Activated B cell treated with CpG ODN at 0.5 μM for 24 hours (primary cell): Measurements from ENCODE around the gene BCAS3. TPM values are rescaled to one million over a fixed set of nuclear protein-coding genes. Genes with fewer than 3 reads are reported as not detected.

ENCODE experiments used
- ATAC-seq: fragments of 200-7000 bp; cut with Tn5 transposase; one replicate; pipeline ENCODE4 v1.10.0; 2021; ENCODE audit warnings: low read depth, mild to moderate bottlenecking, moderate library complexity
- CTCF ChIA-PET: fragments of 350-600 bp; sonication (Branson Sonifier 250); formaldehyde crosslinking; loops from one replicate; lab custom pipeline; 2021; ENCODE audit warnings: antibody characterized with exemption; lab: Charles Lee
- POLR2A ChIA-PET: fragments of 350-600 bp; sonication (Branson Sonifier 250); formaldehyde crosslinking; loops from one replicate; lab custom pipeline; 2021; ENCODE audit warnings: antibody characterized with exemption; lab: Charles Lee
- DNase-seq: peaks from one replicate; pipeline ENCODE4 v3.0.0; 2022
- H3K27ac Mint-ChIP-seq: one replicate; pipeline ENCODE4 v1.8.0; 2020; ENCODE audit warnings: mixed read lengths
- H3K27me3 Mint-ChIP-seq: one replicate; pipeline ENCODE4 v1.8.0; 2021; ENCODE audit warnings: mixed read lengths
- H3K36me3 Mint-ChIP-seq: one replicate; pipeline ENCODE4 v1.8.0; 2021; ENCODE audit warnings: low read depth, mixed read lengths
- H3K4me1 Mint-ChIP-seq: one replicate; pipeline ENCODE4 v1.8.0; 2021; ENCODE audit warnings: mixed read lengths
- H3K4me3 Mint-ChIP-seq: one replicate; pipeline ENCODE4 v1.8.0; 2020; ENCODE audit warnings: mild to moderate bottlenecking, mixed read lengths
- H3K9me3 Mint-ChIP-seq: one replicate; pipeline ENCODE4 v1.8.0; 2020; ENCODE audit warnings: mixed read lengths
- CTCF ChIP-seq: fragments of 200-600 bp; IDR thresholded peaks from one replicate; pipeline ENCODE4 v1.8.0; 2022; ENCODE audit warnings: antibody characterized with exemption, mild to moderate bottlenecking
- intact Hi-C: fragments of 100-400 bp; cut with micrococcal nuclease; formaldehyde crosslinking; loops from one replicate; pipeline ENCODE4 v1.15.1; 2024
- total RNA-seq: library from RNA; stranded (reverse); gene quantifications from 2 replicates; pipeline ENCODE4 v1.2.3, GENCODE V29; 2022

BCAS3 gene
- total RNA-seq, 1 donor from 2014 or later = 37.5 TPM

- intact Hi-C loops = no loop called here
- no peak overlapping the region for H3K27ac Mint-ChIP-seq
- ATAC-seq (no peak), DNase-seq (no peak)
- no peaks in the 10 kb centered on the region for H3K9me3 Mint-ChIP-seq
- peaks cover 2% of the 10 kb centered on the region for H3K36me3 Mint-ChIP-seq
- POLR2A ChIA-PET = no interaction called here
- no peaks in the 10 kb centered on the region for H3K4me1 Mint-ChIP-seq
- H3K4me3 Mint-ChIP-seq = no peak overlapping the region
- no peak for TF ChIP-seq CTCF
- CTCF ChIA-PET = no interaction called here
- H3K27me3 Mint-ChIP-seq = no peaks in the 10 kb centered on the region
Measured at GRCh38 chr17:61017317-61018006, 339.8 kb downstream of the BCAS3 start.

DNA sequence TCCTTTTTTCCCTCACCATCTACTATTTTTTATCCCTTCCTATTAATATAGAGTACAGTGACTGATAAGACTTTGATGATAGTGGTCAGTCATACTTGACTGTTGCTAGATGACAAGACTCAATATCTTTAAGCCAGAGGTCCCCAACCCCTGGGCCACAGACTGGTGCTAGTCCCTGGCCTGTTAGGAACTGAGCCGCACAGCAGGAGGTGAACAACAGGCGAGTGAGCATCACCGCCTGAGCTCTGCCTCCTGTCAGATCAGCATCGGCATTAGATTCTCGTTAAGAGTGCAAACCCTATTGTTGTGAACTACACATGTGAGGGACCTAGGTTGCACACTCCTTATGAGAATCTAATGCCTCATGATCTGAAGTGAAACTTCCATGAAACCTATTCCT is 341.3 kb downstream of the BCAS3 start:
- no peaks in the 10 kb centered on the region for H3K4me1 Mint-ChIP-seq
- no peaks in the 10 kb centered on the region for H3K27me3 Mint-ChIP-seq
- ATAC-seq = no peak
- no peaks in the 10 kb centered on the region for H3K9me3 Mint-ChIP-seq
- H3K27ac Mint-ChIP-seq = no peak overlapping the region
- no peak for TF ChIP-seq CTCF
- intact Hi-C loops = no loop called here
- DNase-seq = no peak
- peaks cover 2% of the 10 kb centered on the region for H3K36me3 Mint-ChIP-seq
- ChIA-PET CTCF (no interaction called here), POLR2A (no interaction called here)
- no peak overlapping the region for H3K4me3 Mint-ChIP-seq

- Mint-ChIP-seq H3K27ac (no peak overlapping the region), H3K9me3 (no peaks in the 10 kb centered on the region), H3K4me1 (no peaks in the 10 kb centered on the region), H3K4me3 (no peak overlapping the region), H3K27me3 (no peaks in the 10 kb centered on the region), H3K36me3 (no peaks in the 10 kb centered on the region)
- DNase-seq (no peak), ATAC-seq (no peak)
- intact Hi-C loops = no loop called here
- CTCF ChIA-PET = no interaction called here
- POLR2A ChIA-PET = no interaction called here
- TF ChIP-seq CTCF = no peak
Measured at GRCh38 chr17:61023996-61024395, 346.3 kb downstream of the BCAS3 start.

- CTCF ChIA-PET = no interaction called here
Measured at GRCh38 chr17:61026818-61027217, 349.2 kb downstream of the BCAS3 start.

DNA sequence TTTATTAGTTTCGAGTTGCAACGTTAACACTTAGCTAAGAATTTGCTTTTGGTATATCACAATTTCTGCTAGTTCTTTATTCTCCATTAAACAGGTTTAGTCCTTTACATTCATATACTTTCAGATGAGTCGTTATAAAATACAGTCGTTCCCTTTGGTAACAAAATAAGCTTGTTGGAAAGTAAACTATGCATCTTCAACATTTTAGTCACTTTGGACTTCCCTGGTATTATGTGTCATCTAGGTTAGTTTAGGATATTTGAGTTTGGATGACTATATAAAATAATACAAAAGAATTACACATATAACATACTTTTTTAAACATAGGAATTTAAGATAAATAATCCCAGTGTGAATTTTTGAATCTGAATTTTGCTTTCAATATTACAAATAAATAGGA is 351.5 kb downstream of the BCAS3 start:
- intact Hi-C loops = no loop called here
- CTCF ChIA-PET = no interaction called here
- H3K4me3 Mint-ChIP-seq = no peak overlapping the region

More at GRCh38 chr17:61026818-61027217, 349.2 kb downstream of the BCAS3 start:
- H3K36me3 Mint-ChIP-seq = no peaks in the 10 kb centered on the region
- ATAC-seq = no peak
- no peaks in the 10 kb centered on the region for H3K4me1 Mint-ChIP-seq
- H3K4me3 Mint-ChIP-seq = no peak overlapping the region
- H3K27me3 Mint-ChIP-seq = no peaks in the 10 kb centered on the region
- POLR2A ChIA-PET = interaction anchor here (0.6 to 0.7 kb wide), 2 partner anchors 118 to 386 kb away, joined by 3 to 5 read pairs; no protein-coding TSS in a partner anchor
- no peaks in the 10 kb centered on the region for H3K9me3 Mint-ChIP-seq
- intact Hi-C loops = no loop called here
- DNase-seq = no peak
- no peak for TF ChIP-seq CTCF
- no peak overlapping the region for H3K27ac Mint-ChIP-seq

More for the DNA sequence above, 351.5 kb downstream of the BCAS3 start:
- Mint-ChIP-seq H3K4me1 (no peaks in the 10 kb centered on the region), H3K9me3 (no peaks in the 10 kb centered on the region), H3K36me3 (no peaks in the 10 kb centered on the region), H3K27me3 (no peaks in the 10 kb centered on the region), H3K27ac (no peak overlapping the region)
- no peak for DNase-seq
- ATAC-seq = no peak
- no peak for TF ChIP-seq CTCF
- POLR2A ChIA-PET = no interaction called here
